GM10266 (cell line): ENCODE data around the gene TACC2.

ENCODE experiments used
- DNase-seq: peaks from one replicate; pipeline ENCODE4 v3.0.0; 2012; ENCODE audit errors: extremely low spot score
- TF ChIP-seq, protein P1 (sequence below): IDR thresholded peaks from 2 replicates; pipeline ENCODE4 v1.5.1; 2012; ENCODE audit warnings: mild to moderate bottlenecking, low read depth; ENCODE audit not compliant: control insufficient read depth, insufficient read depth; ENCODE audit errors: missing control alignments

TACC2 gene

DNA sequence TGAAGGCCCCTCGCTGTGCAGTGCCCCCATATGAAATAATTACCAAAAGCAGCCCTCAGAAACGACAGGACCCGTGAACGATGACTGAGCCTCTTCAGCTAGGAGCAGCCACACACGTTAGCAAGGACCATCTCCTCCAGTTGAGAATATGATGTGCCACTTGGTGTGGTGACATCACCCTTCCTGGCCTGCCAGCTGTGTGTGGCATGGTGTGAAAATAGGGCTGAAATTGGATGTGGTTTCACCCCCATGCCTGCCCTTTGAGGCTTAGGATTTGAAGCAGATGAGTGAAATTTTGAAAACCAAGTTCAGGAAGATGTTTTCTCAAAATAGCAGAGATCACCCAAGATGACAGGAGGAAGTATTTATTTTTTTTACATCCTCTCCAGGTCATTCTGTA is 233.0 kb downstream of the TACC2 start:
- TF ChIP-seq, protein P1, sequence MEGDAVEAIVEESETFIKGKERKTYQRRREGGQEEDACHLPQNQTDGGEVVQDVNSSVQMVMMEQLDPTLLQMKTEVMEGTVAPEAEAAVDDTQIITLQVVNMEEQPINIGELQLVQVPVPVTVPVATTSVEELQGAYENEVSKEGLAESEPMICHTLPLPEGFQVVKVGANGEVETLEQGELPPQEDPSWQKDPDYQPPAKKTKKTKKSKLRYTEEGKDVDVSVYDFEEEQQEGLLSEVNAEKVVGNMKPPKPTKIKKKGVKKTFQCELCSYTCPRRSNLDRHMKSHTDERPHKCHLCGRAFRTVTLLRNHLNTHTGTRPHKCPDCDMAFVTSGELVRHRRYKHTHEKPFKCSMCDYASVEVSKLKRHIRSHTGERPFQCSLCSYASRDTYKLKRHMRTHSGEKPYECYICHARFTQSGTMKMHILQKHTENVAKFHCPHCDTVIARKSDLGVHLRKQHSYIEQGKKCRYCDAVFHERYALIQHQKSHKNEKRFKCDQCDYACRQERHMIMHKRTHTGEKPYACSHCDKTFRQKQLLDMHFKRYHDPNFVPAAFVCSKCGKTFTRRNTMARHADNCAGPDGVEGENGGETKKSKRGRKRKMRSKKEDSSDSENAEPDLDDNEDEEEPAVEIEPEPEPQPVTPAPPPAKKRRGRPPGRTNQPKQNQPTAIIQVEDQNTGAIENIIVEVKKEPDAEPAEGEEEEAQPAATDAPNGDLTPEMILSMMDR = no peak
- no peak for DNase-seq

DNA sequence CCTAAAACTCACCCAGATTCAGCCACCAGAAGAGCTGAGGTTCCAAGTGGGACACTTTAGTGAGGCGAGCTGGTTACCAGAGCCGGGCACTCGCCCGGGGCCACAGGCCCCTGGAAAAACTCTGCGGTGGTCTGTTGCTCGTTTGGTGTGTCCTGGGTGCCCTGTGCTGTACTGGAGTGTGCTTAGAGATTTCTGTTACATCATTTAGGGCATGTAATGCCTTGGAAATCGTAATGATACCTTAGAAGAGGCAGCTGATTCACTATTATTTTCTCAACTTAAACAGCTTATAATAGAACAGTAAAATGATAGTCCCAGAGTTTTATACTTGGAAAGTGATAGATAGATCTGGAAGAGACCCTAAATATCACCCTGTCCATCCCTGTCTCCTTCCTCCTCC is 233.7 kb downstream of the TACC2 start:
- TF ChIP-seq, protein P1 = no peak
- DNase-seq = no peak

DNA sequence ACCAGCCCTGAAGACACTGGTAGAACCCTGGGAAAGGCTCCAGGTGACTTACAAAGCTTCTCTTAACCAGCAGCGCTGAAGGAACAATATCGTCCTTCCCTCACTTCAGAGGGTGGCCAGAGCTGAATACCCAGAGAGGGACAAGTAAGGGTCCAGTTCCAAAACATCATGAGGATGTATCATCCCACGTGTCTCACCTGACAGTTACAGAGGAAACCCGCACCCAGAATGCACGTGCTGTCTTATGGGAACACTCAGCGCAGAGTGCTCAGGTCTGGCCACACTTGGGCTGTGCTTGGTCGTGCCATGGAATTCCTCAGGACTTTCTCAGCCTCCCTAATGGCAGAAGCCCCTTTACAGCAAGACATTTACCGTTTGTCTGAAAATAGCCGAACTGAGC is 235.2 kb downstream of the TACC2 start:
- TF ChIP-seq, protein P1 = no peak
- no peak for DNase-seq

DNA sequence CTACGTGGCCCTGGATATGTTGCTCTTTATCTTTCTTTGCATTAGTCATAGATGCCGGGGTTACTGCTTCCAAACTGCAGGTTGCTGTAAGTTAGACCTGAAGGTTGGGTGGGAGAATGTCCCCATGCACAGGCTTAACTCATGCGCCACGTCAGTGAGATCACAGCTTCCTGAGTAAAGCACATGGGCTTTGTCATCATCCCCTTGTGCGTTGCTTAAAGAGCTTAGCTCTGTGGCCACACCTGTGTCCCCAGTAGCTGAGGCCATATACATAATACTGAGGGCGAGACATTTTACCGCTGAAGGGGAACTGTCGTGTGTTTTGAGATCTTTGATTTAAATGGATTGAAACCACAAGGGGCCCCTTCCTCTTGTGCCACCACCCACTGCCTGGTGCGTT is 236.4 kb downstream of the TACC2 start:
- TF ChIP-seq, protein P1 = no peak
- no peak for DNase-seq

DNA sequence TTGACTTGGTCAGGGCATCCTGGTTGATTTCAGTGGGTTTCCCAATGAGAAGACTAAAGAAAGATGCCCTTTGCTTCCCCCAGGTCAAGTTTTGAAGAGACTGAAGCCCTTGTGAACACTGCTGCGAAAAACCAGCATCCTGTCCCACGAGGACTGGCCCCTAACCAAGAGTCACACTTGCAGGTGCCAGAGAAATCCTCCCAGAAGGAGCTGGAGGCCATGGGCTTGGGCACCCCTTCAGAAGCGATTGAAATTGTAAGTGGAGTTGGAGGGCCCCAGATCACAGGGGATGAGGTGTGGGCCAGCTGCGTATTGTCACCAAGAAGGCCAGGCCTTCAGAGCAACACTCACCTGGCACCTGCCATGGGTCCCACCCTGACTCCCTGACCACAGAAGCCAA is 238.8 kb downstream of the TACC2 start:
- DNase-seq = no peak
- TF ChIP-seq, protein P1 = no peak

DNA sequence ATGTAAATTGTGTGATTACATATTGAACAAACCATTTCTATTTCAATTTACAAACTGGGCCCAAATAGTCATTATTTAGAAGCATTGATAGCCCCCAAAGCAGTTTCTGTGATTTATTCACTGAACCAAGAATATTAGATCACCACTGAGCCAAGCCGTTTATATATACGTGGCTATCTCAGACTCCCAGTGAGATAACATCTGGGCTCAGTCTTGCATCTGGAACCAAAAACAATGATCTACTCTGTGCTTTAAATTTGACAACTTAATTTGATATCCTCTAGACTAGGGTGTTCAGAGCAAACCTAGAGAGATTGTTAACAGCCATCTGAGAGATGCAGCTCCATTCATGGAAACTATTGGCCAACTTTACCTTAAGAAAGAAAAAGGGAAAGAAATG is 240.7 kb downstream of the TACC2 start:
- DNase-seq = no peak
- TF ChIP-seq, protein P1 = no peak

DNA sequence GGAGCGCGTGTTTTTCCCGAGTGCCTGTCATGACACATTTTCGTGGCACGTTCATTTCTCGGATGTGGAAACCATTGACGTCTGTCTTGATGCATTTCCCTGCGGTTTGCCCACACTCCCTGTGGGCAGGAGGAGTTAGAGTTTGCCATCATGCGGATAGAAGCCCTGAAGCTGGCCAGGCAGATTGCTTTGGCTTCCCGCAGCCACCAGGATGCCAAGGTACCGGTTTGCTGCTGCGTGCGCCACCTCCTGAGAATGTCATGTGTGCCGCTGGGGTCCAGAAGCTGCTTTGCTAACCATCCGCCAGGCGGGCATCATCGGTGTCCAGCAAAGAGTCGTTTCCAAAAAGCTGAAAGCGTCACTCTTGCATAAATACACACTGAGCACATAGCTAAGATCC is 241.3 kb downstream of the TACC2 start:
- no peak for DNase-seq
- TF ChIP-seq, protein P1 = no peak

DNA sequence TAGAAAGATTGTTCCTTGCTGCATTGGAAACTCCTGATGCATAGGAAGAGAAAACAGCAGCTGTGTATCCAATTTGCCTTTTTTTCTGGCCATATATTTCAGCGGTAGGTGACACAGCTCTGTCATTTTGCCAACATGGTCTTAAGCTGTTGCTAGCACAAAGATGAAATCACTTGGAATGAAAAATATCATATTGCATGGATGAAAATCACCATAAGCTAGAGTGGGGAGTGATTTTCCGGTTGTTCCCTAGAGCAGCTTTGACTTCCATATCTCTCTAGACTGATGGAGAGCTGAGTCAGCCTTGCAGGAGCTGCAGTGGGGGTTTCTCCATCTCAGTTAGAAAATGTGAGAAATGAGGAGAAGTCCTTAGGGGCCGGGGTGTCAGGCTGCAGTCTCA is 243.8 kb downstream of the TACC2 start:
- TF ChIP-seq, protein P1 = no peak
- no peak for DNase-seq
